Stomach (tissue), 9 donors: Measurements from ENCODE around the gene CLOCK. TPM values are rescaled to one million over a fixed set of nuclear protein-coding genes. Genes with fewer than 3 reads are reported as not detected.

Source experiments
- DNase-seq, 2 donors: peaks; one replicate each; pipeline versions ENCODE4 v3.0.0 to v3.0.0-alpha.2; 2013 to 2019
- H3K27ac ChIP-seq, 5 donors: fragments of 200-600 bp in 4 of 5; sonication (generic) in 4 of 5; one replicate each; pipeline ENCODE4 v1.5.1; 2013 to 2019; ENCODE audit warnings: mild to moderate bottlenecking in 1 of 5, moderate library complexity in 1 of 5
- H3K27me3 ChIP-seq, 3 donors: fragments of 200-600 bp; sonication (generic); one replicate each; pipeline ENCODE4 v1.5.1; 2017 to 2019; ENCODE audit warnings: mixed run types in 1 of 3
- H3K36me3 ChIP-seq, 4 donors: fragments of 200-600 bp; sonication (generic); 1 replicate in 3 of 4; 2 replicates in 1 of 4; pipeline ENCODE4 v1.5.1; 2016 to 2019
- H3K4me1 ChIP-seq, 4 donors: fragments of 200-600 bp; sonication (generic); one replicate each; pipeline ENCODE4 v1.5.1; 2016 to 2019
- H3K4me3 ChIP-seq, 4 donors: fragments of 200-600 bp; sonication (generic) in 3 of 4; one replicate each; pipeline ENCODE4 v1.5.1; 2016 to 2019; ENCODE audit warnings: mild to moderate bottlenecking in 1 of 4
- H3K9me3 ChIP-seq, 4 donors: fragments of 200-600 bp; sonication (generic); one replicate each; pipeline ENCODE4 v1.5.1; 2016 to 2019
- CTCF ChIP-seq, 7 experiments: fragments of 450-650 bp in 4 of 7; fragments of 200-600 bp in 3 of 7; sonication (generic) in 3 of 7; IDR thresholded peaks; one replicate each; pipeline ENCODE4 v1.5.1; 2016 to 2019; ENCODE audit warnings: antibody characterized with exemption in 7 of 7, control low read depth in 2 of 7, mild to moderate bottlenecking in 1 of 7
- EP300 ChIP-seq: sonication (generic); formaldehyde crosslinking; IDR thresholded peaks from one replicate; pipeline ENCODE4 v1.6.1; 2017; ENCODE audit warnings: antibody characterized with exemption
- POLR2A ChIP-seq, 4 donors: fragments of 450-650 bp; IDR thresholded peaks; one replicate each; pipeline ENCODE4 v1.6.1; 2016; ENCODE audit warnings: antibody characterized with exemption in 4 of 4, control low read depth in 2 of 4, mild to moderate bottlenecking in 1 of 4, moderate library complexity in 1 of 4
- POLR2AphosphoS5 ChIP-seq, 3 donors: sonication (generic); formaldehyde crosslinking; IDR thresholded peaks; one replicate each; pipeline ENCODE4 v1.6.1; 2016; ENCODE audit warnings: antibody characterized with exemption in 3 of 3
- WGBS, 5 donors: extraction: QIAGEN DNeasy Blood & Tissue Kit in 3 of 5; methylation state at CpG; one replicate each; pipeline versions ENCODE4 v1.1.5 to v1.1.7; 2013 to 2018; 5-methylcytosine and 5-hydroxymethylcytosine counted together
- intact Hi-C: fragments of 100-400 bp; cut with DNase I; formaldehyde crosslinking; loops from one replicate; pipeline ENCODE4 v1.15.1; 2023; ENCODE audit warnings: low total_unique reads
- polyA plus RNA-seq, 3 donors: library from polyadenylated mRNA; stranded (reverse); fragments of 200-250 nt; gene quantifications; one replicate each; pipeline ENCODE4 v1.2.3, GENCODE V29; 2013
- total RNA-seq, 5 donors: library from RNA; depleted of rRNA; stranded (reverse); fragments of >200 nt; gene quantifications; one replicate each; pipeline versions ENCODE4 v1.1.0 to v1.2.3, GENCODE V29; 2014 to 2016
- donor health status: healthy with polysubstance abuse.
- donor health status: Bipolar disorder and iron deficiency.
- donor health status: healthy.

The CLOCK gene
- total and polyA plus RNA-seq, 8 donors: 3.2 to 123 (median 21.4) TPM

- 78 to 90% (median 85%) methylated on average over 2 of the region's 2 CpGs for WGBS, 5 donors
- Histone ChIP-seq H3K36me3 (peaks cover 3 to 92% (median 64%) of the 10 kb centered on the region in 4 donors), H3K9me3 (peaks cover 0 to 3% (median 0%) of the 10 kb centered on the region in 4 donors), H3K27ac (no peak overlapping the region), H3K27me3 (no peaks in the 10 kb centered on the region), H3K4me1 (no peaks in the 10 kb centered on the region), H3K4me3 (no peak overlapping the region)
- no peak for TF ChIP-seq EP300
- TF ChIP-seq POLR2AphosphoS5 (IDR thresholded peaks at IDR 0.05): no peak
- TF ChIP-seq POLR2A (IDR thresholded peaks at IDR 0.05): no peak
- TF ChIP-seq CTCF (IDR thresholded peaks at IDR 0.05): no peak
- DNase-seq: no peak
- intact Hi-C loops: no loop called here
Measured at GRCh38 chr4:55468724-55469123, 78.0 kb downstream of the CLOCK start.

- TF ChIP-seq CTCF (IDR thresholded peaks at IDR 0.05) (no peak), EP300 (no peak), POLR2AphosphoS5 (IDR thresholded peaks at IDR 0.05) (no peak)
- Histone ChIP-seq H3K9me3 (peaks cover 0 to 3% (median 0%) of the 10 kb centered on the region in 4 donors), H3K27me3 (no peaks in the 10 kb centered on the region), H3K27ac (no peak overlapping the region), H3K4me1 (no peaks in the 10 kb centered on the region), H3K4me3 (no peak overlapping the region), H3K36me3 (peaks cover 0 to 84% (median 52%) of the 10 kb centered on the region in 4 donors)
- intact Hi-C loops: no loop called here
- WGBS, 5 donors: 82 to 98% (median 94%) methylated on average over 3 of the region's 3 CpGs
- DNase-seq: no peak
Measured at GRCh38 chr4:55466001-55466400, 80.7 kb downstream of the CLOCK start.

- Histone ChIP-seq H3K4me1 (no peaks in the 10 kb centered on the region), H3K27ac (no peak overlapping the region), H3K9me3 (no peaks in the 10 kb centered on the region), H3K36me3 (peaks cover 3 to 66% (median 25%) of the 10 kb centered on the region in 4 donors), H3K27me3 (no peaks in the 10 kb centered on the region), H3K4me3 (no peak overlapping the region)
- intact Hi-C loops: no loop called here
- TF ChIP-seq POLR2A (IDR thresholded peaks at IDR 0.05) (no peak), CTCF (IDR thresholded peaks at IDR 0.05) (no peak)
- 76 to 85% (median 80%) methylated on average over 2 of the region's 2 CpGs for WGBS, 5 donors
- no peak for DNase-seq
Measured at GRCh38 chr4:55458611-55459010, 88.1 kb downstream of the CLOCK start.

- TF ChIP-seq CTCF (IDR thresholded peaks at IDR 0.05): no peak
- TF ChIP-seq POLR2AphosphoS5 (IDR thresholded peaks at IDR 0.05): no peak
- no peak for TF ChIP-seq POLR2A (IDR thresholded peaks at IDR 0.05)
- TF ChIP-seq EP300: no peak
- WGBS, 5 donors: 65 to 89% (median 69%) methylated on average over 5 of the region's 5 CpGs
- Histone ChIP-seq H3K9me3 (no peaks in the 10 kb centered on the region), H3K36me3 (peaks cover 3 to 64% (median 28%) of the 10 kb centered on the region in 4 donors), H3K4me3 (no peak overlapping the region), H3K4me1 (no peaks in the 10 kb centered on the region), H3K27ac (no peak overlapping the region), H3K27me3 (no peaks in the 10 kb centered on the region)
- DNase-seq: no peak
- intact Hi-C loops: no loop called here
Measured at GRCh38 chr4:55458164-55458563, 88.5 kb downstream of the CLOCK start.
